D341Med (cell line): ENCODE results near the gene RORB.
A peak's percentile ranks its signal among the peaks of the same experiment; 100 is the strongest.

Experiments used
- DNase-seq: peaks from one replicate; pipeline ENCODE4 v3.0.0; 2012; ENCODE audit warnings: low spot score

RORB gene

GRCh38 chr9:74598874-74599273 lies 101.7 kb downstream of the RORB start:
- DNase-seq: no peak

GRCh38 chr9:74609671-74610405 lies 112.7 kb downstream of the RORB start:
- no peak for DNase-seq

GRCh38 chr9:74610523-74611061 lies 113.5 kb downstream of the RORB start:
- DNase-seq: no peak

- no peak for DNase-seq
Measured at GRCh38 chr9:74630228-74630627, 133.1 kb downstream of the RORB start.

GRCh38 chr9:74639112-74639511 lies 142.0 kb downstream of the RORB start:
- DNase-seq: no peak

GRCh38 chr9:74642376-74642775 lies 145.2 kb downstream of the RORB start:
- DNase-seq: no peak

- DNase-seq: no peak
Measured at GRCh38 chr9:74643303-74643923, 146.3 kb downstream of the RORB start.

- no peak for DNase-seq
Measured at GRCh38 chr9:74644023-74644422, 146.9 kb downstream of the RORB start.

GRCh38 chr9:74645007-74645639 lies 148.0 kb downstream of the RORB start:
- peak; percentile 40 for DNase-seq

GRCh38 chr9:74653410-74654080 lies 156.4 kb downstream of the RORB start:
- DNase-seq: no peak

- no peak for DNase-seq
Measured at GRCh38 chr9:74662674-74663073, 165.5 kb downstream of the RORB start.

GRCh38 chr9:74663439-74663838 lies 166.3 kb downstream of the RORB start:
- DNase-seq: no peak

- no peak for DNase-seq
Measured at GRCh38 chr9:74666625-74667316, 169.6 kb downstream of the RORB start.

- no peak for DNase-seq
Measured at GRCh38 chr9:74672237-74672636, 175.1 kb downstream of the RORB start.

GRCh38 chr9:74674077-74674476 lies 176.9 kb downstream of the RORB start:
- DNase-seq: no peak

GRCh38 chr9:74681906-74682305 lies 184.8 kb downstream of the RORB start:
- DNase-seq: no peak

- no peak for DNase-seq
Measured at GRCh38 chr9:74683322-74683721, 186.2 kb downstream of the RORB start.

GRCh38 chr9:74691058-74691457 lies 193.9 kb downstream of the RORB start:
- DNase-seq: no peak

GRCh38 chr9:74696520-74696919 lies 199.4 kb downstream of the RORB start:
- no peak for DNase-seq

- no peak for DNase-seq
Measured at GRCh38 chr9:74697535-74697934, 200.4 kb downstream of the RORB start.

- DNase-seq: no peak
Measured at GRCh38 chr9:74711341-74711740, 214.2 kb downstream of the RORB start.

GRCh38 chr9:74718709-74719108 lies 221.6 kb downstream of the RORB start:
- no peak for DNase-seq
